Neural progenitor cell (in vitro differentiated cells): Measurements from ENCODE around the gene C10orf62. TPM values are rescaled to one million over a fixed set of nuclear protein-coding genes. Genes with fewer than 3 reads are reported as not detected.

ENCODE experiments used
- DNase-seq: peaks from one replicate; pipeline ENCODE4 v3.0.0-alpha.2; 2016; ENCODE audit warnings: low spot score
- H2AFZ ChIP-seq: fragments of 200-600 bp; sonication (generic); replicated peaks from 2 replicates; pipeline ENCODE4 v1.6.1; 2016; ENCODE audit warnings: antibody characterized with exemption
- H3F3A ChIP-seq: fragments of 200-600 bp; sonication (generic); 2 replicates; pipeline ENCODE4 v1.6.1; 2016; ENCODE audit warnings: antibody characterized with exemption, low read depth
- H3K27ac ChIP-seq: fragments of 200-600 bp; sonication (generic); 2 replicates; pipeline ENCODE4 v1.5.1; 2016; ENCODE audit warnings: mild to moderate bottlenecking
- H3K27me3 ChIP-seq: fragments of 200-600 bp; sonication (generic); 2 replicates; pipeline ENCODE4 v1.6.1; 2016; ENCODE audit warnings: mild to moderate bottlenecking, moderate library complexity
- H3K36me3 ChIP-seq: fragments of 200-600 bp; sonication (generic); 2 replicates; pipeline ENCODE4 v1.5.1; 2016
- H3K4me1 ChIP-seq: fragments of 200-600 bp; sonication (generic); 2 replicates; pipeline ENCODE4 v1.6.1; 2016; ENCODE audit warnings: mixed run types
- H3K4me2 ChIP-seq: fragments of 200-600 bp; sonication (generic); 2 replicates; pipeline ENCODE4 v1.6.1; 2016
- H3K4me3 ChIP-seq: fragments of 200-600 bp; sonication (generic); 2 replicates; pipeline ENCODE4 v1.5.1; 2016
- H3K79me2 ChIP-seq: fragments of 200-600 bp; sonication (generic); 2 replicates; pipeline ENCODE4 v1.6.1; 2016; ENCODE audit warnings: low read depth
- H3K9ac ChIP-seq: fragments of 200-600 bp; sonication (generic); 2 replicates; pipeline ENCODE4 v1.6.1; 2016
- H3K9me3 ChIP-seq: fragments of 200-600 bp; sonication (generic); 2 replicates; pipeline ENCODE4 v1.5.1; 2016; ENCODE audit warnings: low read depth
- H4K20me1 ChIP-seq: fragments of 200-600 bp; sonication (generic); 2 replicates; pipeline ENCODE4 v1.6.1; 2016; ENCODE audit warnings: low read depth
- H3K27ac Mint-ChIP-seq: 3 replicates; pipeline ENCODE4 v1.8.0; 2021; ENCODE audit warnings: mixed read lengths
- H3K27me3 Mint-ChIP-seq: 2 replicates; pipeline ENCODE4 v1.8.0; 2022; ENCODE audit warnings: low read depth, mild to moderate bottlenecking, inconsistent platforms, moderate library complexity, mixed read lengths; ENCODE audit not compliant: insufficient read depth
- H3K36me3 Mint-ChIP-seq: 3 replicates; pipeline ENCODE4 v1.8.0; 2021; ENCODE audit warnings: mixed read lengths
- H3K4me1 Mint-ChIP-seq: 3 replicates; pipeline ENCODE4 v1.8.0; 2021; ENCODE audit warnings: mixed read lengths
- H3K4me3 Mint-ChIP-seq: 3 replicates; pipeline ENCODE4 v1.8.0; 2021; ENCODE audit warnings: mild to moderate bottlenecking, moderate library complexity, mixed read lengths
- H3K9me3 Mint-ChIP-seq: 3 replicates; pipeline ENCODE4 v1.8.0; 2020; ENCODE audit warnings: mixed read lengths
- CTCF ChIP-seq: fragments of 200-600 bp; sonication (generic); IDR thresholded peaks from 2 replicates; pipeline ENCODE4 v1.5.1; 2017; ENCODE audit warnings: antibody characterized with exemption, mild to moderate bottlenecking
- EZH2 ChIP-seq: fragments of 200-600 bp; sonication (generic); IDR thresholded peaks from 2 replicates; pipeline ENCODE4 v1.6.1; 2017; ENCODE audit warnings: antibody characterized with exemption, mild to moderate bottlenecking, moderate library complexity
- EZH2phosphoT487 ChIP-seq: fragments of 200-600 bp; sonication (generic); IDR thresholded peaks from 2 replicates; pipeline ENCODE4 v1.6.1; 2017; ENCODE audit warnings: antibody characterized with exemption
- total RNA-seq: library from RNA; depleted of rRNA; stranded (reverse); fragments of >200 nt; gene quantifications from 2 replicates; pipeline ENCODE4 v1.2.3, GENCODE V29; 2015; ENCODE audit warnings: low replicate concordance

C10orf62 gene
- total RNA-seq, 1 donor from 2014 or later = not detected

GRCh38 chr10:97543025-97543546 is 46.4 kb upstream of the C10orf62 start:
- no peaks in the 10 kb centered on the region for H3K36me3 Mint-ChIP-seq
- Histone ChIP-seq H3K4me2 (peak overlapping the region; percentile 33), H3K79me2 (no peaks in the 10 kb centered on the region), H3K36me3 (no peaks in the 10 kb centered on the region), H3F3A (peaks cover 11% of the 10 kb centered on the region), H3K27me3 (no peaks in the 10 kb centered on the region), H3K27ac (peak overlapping the region; percentile 77), H3K9ac (no peak overlapping the region), H2AFZ (no peak overlapping the region), H3K4me3 (no peak overlapping the region), H3K4me1 (peaks cover 19% of the 10 kb centered on the region), H4K20me1 (no peaks in the 10 kb centered on the region), H3K9me3 (no peaks in the 10 kb centered on the region)
- H3K27ac Mint-ChIP-seq = peak overlapping the region; percentile 98
- peaks cover 62% of the 10 kb centered on the region for H3K4me1 Mint-ChIP-seq
- H3K27me3 Mint-ChIP-seq = peaks cover 2% of the 10 kb centered on the region
- TF ChIP-seq CTCF = no peak
- no peak for TF ChIP-seq EZH2phosphoT487
- TF ChIP-seq EZH2 = no peak
- H3K9me3 Mint-ChIP-seq = no peaks in the 10 kb centered on the region
- DNase-seq = no peak
- H3K4me3 Mint-ChIP-seq = no peak overlapping the region

- H3K36me3 ChIP-seq = no peaks in the 10 kb centered on the region
- H3K9me3 Mint-ChIP-seq = no peaks in the 10 kb centered on the region
- no peak for DNase-seq
- H2AFZ ChIP-seq = no peak overlapping the region
- no peak overlapping the region for H3K4me2 ChIP-seq
- H3K9ac ChIP-seq = no peak overlapping the region
- no peaks in the 10 kb centered on the region for H4K20me1 ChIP-seq
- peaks cover 75% of the 10 kb centered on the region for H3K4me1 Mint-ChIP-seq
- no peak overlapping the region for H3K4me3 ChIP-seq
- H3K4me3 Mint-ChIP-seq = no peak overlapping the region
- peaks cover 7% of the 10 kb centered on the region for H3K27me3 Mint-ChIP-seq
- peaks cover 36% of the 10 kb centered on the region for H3F3A ChIP-seq
- H3K4me1 ChIP-seq = peaks cover 44% of the 10 kb centered on the region
- TF ChIP-seq EZH2phosphoT487 (no peak), EZH2 (no peak), CTCF (no peak)
- no peaks in the 10 kb centered on the region for H3K9me3 ChIP-seq
- no peak overlapping the region for H3K27ac ChIP-seq
- no peaks in the 10 kb centered on the region for H3K79me2 ChIP-seq
- H3K36me3 Mint-ChIP-seq = no peaks in the 10 kb centered on the region
- no peak overlapping the region for H3K27ac Mint-ChIP-seq
- H3K27me3 ChIP-seq = no peaks in the 10 kb centered on the region
Measured at GRCh38 chr10:97546456-97547270, 42.9 kb upstream of the C10orf62 start.

- no peak overlapping the region for H3K4me3 ChIP-seq
- H3K4me3 Mint-ChIP-seq = no peak overlapping the region
- no peak overlapping the region for H3K27ac Mint-ChIP-seq
- H3K4me1 ChIP-seq = peaks cover 41% of the 10 kb centered on the region
- DNase-seq = no peak
- H3K4me2 ChIP-seq = no peak overlapping the region
- H3K79me2 ChIP-seq = no peaks in the 10 kb centered on the region
- H3K9me3 Mint-ChIP-seq = no peaks in the 10 kb centered on the region
- H3K27me3 Mint-ChIP-seq = peaks cover 7% of the 10 kb centered on the region
- no peak overlapping the region for H3K27ac ChIP-seq
- H3K27me3 ChIP-seq = no peaks in the 10 kb centered on the region
- H3F3A ChIP-seq = peaks cover 30% of the 10 kb centered on the region
- no peak for TF ChIP-seq EZH2phosphoT487
- TF ChIP-seq EZH2 = no peak
- no peak for TF ChIP-seq CTCF
- H3K36me3 Mint-ChIP-seq = no peaks in the 10 kb centered on the region
- no peaks in the 10 kb centered on the region for H4K20me1 ChIP-seq
- no peaks in the 10 kb centered on the region for H3K9me3 ChIP-seq
- no peak overlapping the region for H2AFZ ChIP-seq
- no peaks in the 10 kb centered on the region for H3K36me3 ChIP-seq
- no peak overlapping the region for H3K9ac ChIP-seq
- peaks cover 70% of the 10 kb centered on the region for H3K4me1 Mint-ChIP-seq
Measured at GRCh38 chr10:97547271-97547600, 42.3 kb upstream of the C10orf62 start.
